GM19043 (cell line): ENCODE results near the gene DGKK.

ENCODE experiments used
- ATAC-seq: cut with Tn5 transposase; IDR thresholded peaks from one replicate; pipeline ENCODE4 v1.9.1; 2021; ENCODE audit warnings: low read depth; ENCODE audit not compliant: unreplicated experiment

The DGKK gene

GRCh38 chrX:50470103-50471031 is at the start of gene DGKK:
Gene DGKK (minus strand): TSS chrX:50470825. CDS start chrX:50470678, 147 bp downstream.
- ATAC-seq = no peak

- no peak for ATAC-seq
Measured at GRCh38 chrX:50514811-50515210, 44.2 kb upstream of the DGKK start.

GRCh38 chrX:50497114-50497513 is 26.5 kb upstream of the DGKK start:
- no peak for ATAC-seq

- ATAC-seq = no peak
Measured at GRCh38 chrX:50495616-50496015, 25.0 kb upstream of the DGKK start.

- no peak for ATAC-seq
Measured at GRCh38 chrX:50492720-50493119, 22.1 kb upstream of the DGKK start.

- ATAC-seq = no peak
Measured at GRCh38 chrX:50484662-50485061, 14.0 kb upstream of the DGKK start.

- no peak for ATAC-seq
Measured at GRCh38 chrX:50483283-50483682, 12.7 kb upstream of the DGKK start.

- ATAC-seq = no peak
Measured at GRCh38 chrX:50475208-50475607, 4.6 kb upstream of the DGKK start.

- ATAC-seq = no peak
Measured at GRCh38 chrX:50471390-50471789, 765 bp upstream of the DGKK start.

- no peak for ATAC-seq
Measured at GRCh38 chrX:50469206-50469605, 1.4 kb downstream of the DGKK start.

- no peak for ATAC-seq
Measured at GRCh38 chrX:50459615-50460014, 11.0 kb downstream of the DGKK start.

- ATAC-seq = no peak
Measured at GRCh38 chrX:50458483-50458882, 12.1 kb downstream of the DGKK start.

- ATAC-seq = no peak
Measured at GRCh38 chrX:50456712-50457484, 13.7 kb downstream of the DGKK start.

- no peak for ATAC-seq
Measured at GRCh38 chrX:50452782-50453181, 17.8 kb downstream of the DGKK start.

GRCh38 chrX:50450324-50450723 is 20.3 kb downstream of the DGKK start:
- no peak for ATAC-seq

GRCh38 chrX:50448565-50448964 is 22.1 kb downstream of the DGKK start:
- ATAC-seq = no peak

- no peak for ATAC-seq
Measured at GRCh38 chrX:50447535-50447934, 23.1 kb downstream of the DGKK start.

GRCh38 chrX:50442426-50443116 is 28.1 kb downstream of the DGKK start:
- ATAC-seq = no peak

GRCh38 chrX:50436797-50437196 is 33.8 kb downstream of the DGKK start:
- ATAC-seq = no peak

- no peak for ATAC-seq
Measured at GRCh38 chrX:50432829-50433289, 37.8 kb downstream of the DGKK start.

GRCh38 chrX:50431623-50432022 is 39.0 kb downstream of the DGKK start:
- ATAC-seq = no peak
